Muscle of arm (tissue), 12 donors: Measurements from ENCODE around the gene EFNA5. TPM values are rescaled to one million over a fixed set of nuclear protein-coding genes. Genes with fewer than 3 reads are reported as not detected.
"Not testable (repeated sequence)": the region's sequence is repeated elsewhere in the genome, so short reads cannot be mapped to it uniquely, and the experiment has no call there.

Experiments
- DNase-seq: peaks from one replicate; pipeline ENCODE4 v3.0.0-alpha.2; 2013
- polyA plus RNA-seq, 12 donors: library from polyadenylated mRNA; unstranded; fragments of 120-200 nt; gene quantifications; one replicate each; pipeline ENCODE4 v1.2.1, GENCODE V29; 2013; ENCODE audit not compliant: insufficient read length in 12 of 12

Gene EFNA5
- polyA plus RNA-seq, 12 donors = 3.5 to 34.8 (median 6.3) TPM; not detected in 1

DNA sequence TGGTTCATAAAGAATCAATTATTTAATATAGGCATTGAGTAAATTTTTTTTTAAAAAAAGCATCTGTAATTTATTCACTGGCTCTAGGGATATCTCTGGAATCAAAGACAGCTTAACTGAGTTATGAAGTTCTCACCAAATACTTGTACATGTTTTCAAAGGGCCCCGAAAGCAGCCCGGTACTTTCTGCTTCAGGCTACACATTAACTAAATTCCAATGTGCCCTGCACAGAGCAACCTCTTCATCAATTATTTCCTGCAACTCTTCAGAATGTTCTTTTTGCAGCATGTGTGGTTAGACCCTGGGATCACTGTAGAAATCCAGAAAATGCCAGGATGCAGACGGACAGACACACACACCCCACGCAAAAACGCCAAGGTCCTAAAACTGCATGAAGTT, 209.0 kb downstream of the EFNA5 start:
- no peak for DNase-seq

- no peak for DNase-seq
These were observed 209.9 kb downstream of the EFNA5 start for GRCh38 chr5:107460789-107461188.

DNA sequence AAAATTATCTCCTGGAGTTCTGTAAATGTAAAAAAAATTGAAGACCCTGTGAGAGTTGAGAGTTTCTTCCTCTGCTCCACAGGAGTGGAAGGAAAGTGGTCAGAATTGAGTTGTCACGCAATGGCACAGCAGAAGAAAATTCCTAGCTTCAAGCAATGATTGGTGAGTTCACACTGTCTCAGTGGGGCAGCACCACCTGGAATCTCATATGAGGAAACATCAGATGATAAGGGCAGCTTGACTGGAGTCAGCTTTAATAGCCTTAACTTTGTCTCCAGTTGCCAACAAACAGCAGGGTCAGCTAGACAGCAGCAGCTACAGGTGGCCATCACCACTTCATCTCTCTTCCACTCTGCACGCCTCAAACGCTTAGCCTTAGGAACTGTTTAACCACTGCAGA, 211.1 kb downstream of the EFNA5 start:
- DNase-seq = no peak

- no peak for DNase-seq
These were observed 212.4 kb downstream of the EFNA5 start for GRCh38 chr5:107458322-107458721.

- DNase-seq = no peak
These were observed 212.9 kb downstream of the EFNA5 start for GRCh38 chr5:107457881-107458280.

- DNase-seq = no peak
These were observed 213.6 kb downstream of the EFNA5 start for GRCh38 chr5:107457138-107457537.

GRCh38 chr5:107456281-107456715, 214.4 kb downstream of the EFNA5 start:
- DNase-seq = no peak

- no peak for DNase-seq
These were observed 215.6 kb downstream of the EFNA5 start for GRCh38 chr5:107455111-107455544.

GRCh38 chr5:107451827-107452226, 218.9 kb downstream of the EFNA5 start:
- DNase-seq = not testable (repeated sequence)

DNA sequence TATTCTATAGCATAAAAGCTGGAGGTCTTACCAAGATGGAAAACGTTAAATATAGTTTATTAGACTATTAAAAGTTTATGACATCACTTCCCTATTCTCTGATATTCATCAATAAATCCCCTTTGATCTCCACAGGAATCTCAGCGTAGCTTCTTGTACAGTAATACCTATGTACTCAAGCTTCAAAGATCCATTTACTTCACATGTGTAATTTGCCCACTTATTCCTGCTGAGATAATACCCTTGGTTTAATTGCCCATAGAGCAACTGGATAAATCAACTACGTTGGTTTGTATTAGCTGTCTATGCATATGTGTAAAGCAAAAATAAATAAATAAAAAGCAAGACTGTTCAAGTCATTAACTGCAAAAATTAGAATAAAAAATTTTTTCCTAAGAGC, 219.7 kb downstream of the EFNA5 start:
- no peak for DNase-seq

DNA sequence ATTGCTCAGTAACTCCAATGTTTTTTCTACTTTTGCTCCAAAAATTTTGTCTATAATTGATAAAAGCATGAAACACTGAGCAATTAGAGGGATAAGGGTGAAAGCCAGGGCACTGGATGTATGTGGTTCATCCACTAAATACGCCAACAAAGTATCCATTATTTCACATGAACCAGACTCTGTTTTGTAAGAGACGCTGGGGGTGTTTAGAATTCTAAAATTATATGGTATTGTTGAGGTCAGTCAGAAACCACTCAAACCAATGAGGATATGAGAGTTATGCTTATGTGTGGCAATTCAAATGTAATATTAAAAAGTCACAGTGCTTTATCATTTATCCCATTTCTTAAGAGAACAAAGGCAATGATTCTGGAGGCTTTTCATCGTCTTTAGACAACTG, 220.2 kb downstream of the EFNA5 start:
- no peak for DNase-seq

DNA sequence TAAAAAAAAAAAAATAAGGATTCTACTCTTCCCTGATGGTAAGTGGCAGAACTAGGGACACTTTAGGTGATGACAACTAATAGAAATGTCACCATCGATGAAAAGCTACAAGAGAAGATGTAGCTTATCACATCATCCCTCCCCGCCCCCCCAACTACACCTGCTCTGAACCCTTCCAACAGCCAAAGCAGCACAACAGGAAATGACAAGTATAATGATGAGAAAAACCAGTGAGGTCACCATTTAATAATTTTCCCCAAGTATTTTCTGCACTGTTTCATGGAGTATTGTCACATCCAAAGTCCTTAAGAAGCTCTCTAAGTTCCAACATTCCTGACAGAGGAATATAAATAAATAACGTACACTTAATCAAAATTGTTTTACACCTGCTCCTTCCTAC, 221.4 kb downstream of the EFNA5 start:
- DNase-seq = no peak

- DNase-seq = no peak
These were observed 223.2 kb downstream of the EFNA5 start for GRCh38 chr5:107447587-107447986.

GRCh38 chr5:107446972-107447371, 223.8 kb downstream of the EFNA5 start:
- DNase-seq = no peak

GRCh38 chr5:107444300-107444699, 226.4 kb downstream of the EFNA5 start:
- no peak for DNase-seq

- no peak for DNase-seq
These were observed 226.8 kb downstream of the EFNA5 start for GRCh38 chr5:107443897-107444296.

DNA sequence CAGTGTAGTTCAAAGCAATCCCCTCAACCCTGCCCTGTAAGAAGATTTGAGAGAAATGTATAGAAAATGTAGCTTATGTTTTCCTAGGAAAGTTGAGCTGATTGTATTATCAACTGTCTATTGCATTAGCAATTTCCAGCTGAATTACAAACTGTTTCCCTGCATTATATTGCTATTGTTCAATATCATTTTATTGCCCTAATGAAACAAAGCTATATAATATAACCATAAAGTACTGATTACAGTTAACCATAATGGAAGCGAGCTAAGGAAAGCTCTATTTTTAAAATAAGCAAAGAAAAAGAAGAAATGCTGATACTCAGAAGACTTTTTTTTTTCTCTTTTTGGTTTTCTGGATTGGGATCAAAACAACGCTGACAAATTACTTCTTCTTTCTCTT, 228.3 kb downstream of the EFNA5 start:
- no peak for DNase-seq

GRCh38 chr5:107439832-107440231, 230.9 kb downstream of the EFNA5 start:
- DNase-seq = no peak

GRCh38 chr5:107437986-107438510, 232.7 kb downstream of the EFNA5 start:
- no peak for DNase-seq

GRCh38 chr5:107437154-107437553, 233.6 kb downstream of the EFNA5 start:
- peak; percentile 18 for DNase-seq

- no peak for DNase-seq
These were observed 234.5 kb downstream of the EFNA5 start for GRCh38 chr5:107436201-107436600.

GRCh38 chr5:107435061-107435460, 235.7 kb downstream of the EFNA5 start:
- no peak for DNase-seq

DNA sequence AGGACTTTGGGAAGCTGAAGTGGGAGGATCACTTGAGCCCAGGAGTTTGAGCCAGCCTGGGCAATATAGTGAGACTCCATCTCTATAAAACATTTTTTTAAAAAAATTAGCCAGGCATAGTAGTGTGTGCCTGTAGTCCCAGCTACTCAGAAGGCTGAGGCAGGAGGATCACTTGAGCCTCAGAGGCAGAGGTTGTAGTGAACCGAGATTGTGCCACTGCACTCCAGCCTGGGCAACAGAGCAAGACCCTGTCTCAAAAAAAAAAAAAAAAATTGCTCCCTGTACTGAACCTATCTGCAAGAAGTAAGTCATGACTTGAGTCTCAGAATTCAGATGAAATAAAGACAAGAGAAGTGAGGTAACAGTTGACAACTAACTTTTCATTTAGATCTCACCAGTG, 237.1 kb downstream of the EFNA5 start:
- DNase-seq = not testable (repeated sequence)

GRCh38 chr5:107431998-107432397, 238.7 kb downstream of the EFNA5 start:
- peak; percentile 15 for DNase-seq

- DNase-seq = no peak
These were observed 239.2 kb downstream of the EFNA5 start for GRCh38 chr5:107431536-107431935.
